HFF-Myc (cell line): Measurements from ENCODE around the gene LYRM2.

Source experiments
- DNase-seq: peaks from one replicate; pipeline ENCODE4 v3.0.0-alpha.2; 2011; ENCODE audit warnings: low read depth; ENCODE audit errors: extremely low read depth
- H3K4me3 ChIP-seq: replicated peaks from 2 replicates; pipeline ENCODE4 v1.5.1; 2011; ENCODE audit warnings: low read depth, mild to moderate bottlenecking, control low read depth, low read length
- TF ChIP-seq, protein P1 (sequence below): IDR thresholded peaks from 2 replicates; pipeline ENCODE4 v1.5.1; 2012; ENCODE audit warnings: mild to moderate bottlenecking, low read depth, low read length, control low read depth; ENCODE audit errors: missing control alignments

LYRM2 gene

GRCh38 chr6:89528866-89529265 is 109.7 kb downstream of the LYRM2 start:
- TF ChIP-seq, protein P1, sequence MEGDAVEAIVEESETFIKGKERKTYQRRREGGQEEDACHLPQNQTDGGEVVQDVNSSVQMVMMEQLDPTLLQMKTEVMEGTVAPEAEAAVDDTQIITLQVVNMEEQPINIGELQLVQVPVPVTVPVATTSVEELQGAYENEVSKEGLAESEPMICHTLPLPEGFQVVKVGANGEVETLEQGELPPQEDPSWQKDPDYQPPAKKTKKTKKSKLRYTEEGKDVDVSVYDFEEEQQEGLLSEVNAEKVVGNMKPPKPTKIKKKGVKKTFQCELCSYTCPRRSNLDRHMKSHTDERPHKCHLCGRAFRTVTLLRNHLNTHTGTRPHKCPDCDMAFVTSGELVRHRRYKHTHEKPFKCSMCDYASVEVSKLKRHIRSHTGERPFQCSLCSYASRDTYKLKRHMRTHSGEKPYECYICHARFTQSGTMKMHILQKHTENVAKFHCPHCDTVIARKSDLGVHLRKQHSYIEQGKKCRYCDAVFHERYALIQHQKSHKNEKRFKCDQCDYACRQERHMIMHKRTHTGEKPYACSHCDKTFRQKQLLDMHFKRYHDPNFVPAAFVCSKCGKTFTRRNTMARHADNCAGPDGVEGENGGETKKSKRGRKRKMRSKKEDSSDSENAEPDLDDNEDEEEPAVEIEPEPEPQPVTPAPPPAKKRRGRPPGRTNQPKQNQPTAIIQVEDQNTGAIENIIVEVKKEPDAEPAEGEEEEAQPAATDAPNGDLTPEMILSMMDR: no peak
- no peak overlapping the region for H3K4me3 ChIP-seq
- DNase-seq: no peak

DNA sequence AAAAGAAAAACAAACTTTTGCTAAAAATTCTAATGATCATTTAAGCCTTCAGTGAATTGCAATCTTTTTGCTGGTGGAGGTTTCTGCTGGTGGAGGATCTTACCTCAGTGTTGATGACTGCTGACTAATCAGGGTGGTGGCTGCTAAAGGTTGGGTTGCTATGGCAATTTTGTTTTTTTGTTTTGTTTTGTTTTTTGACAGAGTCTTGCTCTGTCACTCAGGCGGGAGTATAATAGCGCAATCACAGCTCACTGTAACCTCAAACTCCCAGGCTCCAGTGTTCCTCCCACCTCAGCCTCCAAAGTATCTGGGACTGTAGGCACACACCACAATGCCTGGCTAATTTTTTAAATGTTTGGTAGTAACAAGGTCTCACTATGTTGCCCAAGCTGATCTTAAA is 110.9 kb downstream of the LYRM2 start:
- DNase-seq: no peak
- TF ChIP-seq, protein P1: no peak
- H3K4me3 ChIP-seq: no peak overlapping the region

GRCh38 chr6:89526563-89526869 is 112.0 kb downstream of the LYRM2 start:
- no peak for DNase-seq
- no peak overlapping the region for H3K4me3 ChIP-seq
- TF ChIP-seq, protein P1: no peak

GRCh38 chr6:89525786-89526562 is 112.6 kb downstream of the LYRM2 start:
- DNase-seq: no peak
- TF ChIP-seq, protein P1: no peak
- no peak overlapping the region for H3K4me3 ChIP-seq

DNA sequence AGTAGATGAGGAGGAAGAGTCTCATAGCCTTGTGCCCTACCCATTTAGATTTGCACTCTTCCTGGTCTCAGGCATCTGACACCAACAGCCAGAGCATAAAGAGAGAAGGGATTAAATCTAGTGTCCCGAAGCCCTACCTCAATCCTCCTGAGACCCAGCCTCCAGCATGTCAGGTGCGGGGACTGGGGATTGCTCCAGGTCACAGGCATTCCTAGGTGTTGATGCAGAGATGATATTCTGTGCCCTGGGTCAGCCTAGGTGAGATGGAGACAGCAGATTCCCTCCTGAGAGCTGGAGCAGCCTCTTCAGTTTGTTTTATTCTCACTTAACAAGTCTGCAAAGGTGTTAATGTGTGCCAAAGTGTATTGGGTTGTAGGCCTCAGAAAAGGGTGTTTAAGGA is 115.8 kb downstream of the LYRM2 start:
- H3K4me3 ChIP-seq: no peak overlapping the region
- TF ChIP-seq, protein P1: no peak
- no peak for DNase-seq

DNA sequence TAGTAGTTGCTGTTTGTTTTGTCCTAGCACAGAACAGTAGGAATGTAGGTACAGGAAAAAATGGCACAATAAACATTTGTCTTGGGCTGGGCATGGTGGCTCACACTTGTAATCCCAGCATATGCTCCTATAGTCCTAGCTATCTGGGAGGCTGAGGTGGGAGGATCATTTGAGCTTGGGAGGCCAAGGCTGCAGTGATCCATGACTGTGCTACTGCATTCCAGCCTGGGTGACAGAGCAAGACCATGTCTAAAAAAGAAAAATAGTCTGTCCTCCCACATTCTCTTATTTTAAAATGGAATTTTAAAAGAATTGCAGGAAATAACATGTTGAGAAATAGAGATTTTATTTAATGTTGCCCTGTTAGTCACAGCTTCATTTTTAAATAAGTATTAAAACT is 117.8 kb downstream of the LYRM2 start:
- DNase-seq: no peak
- TF ChIP-seq, protein P1: no peak
- H3K4me3 ChIP-seq: no peak overlapping the region

DNA sequence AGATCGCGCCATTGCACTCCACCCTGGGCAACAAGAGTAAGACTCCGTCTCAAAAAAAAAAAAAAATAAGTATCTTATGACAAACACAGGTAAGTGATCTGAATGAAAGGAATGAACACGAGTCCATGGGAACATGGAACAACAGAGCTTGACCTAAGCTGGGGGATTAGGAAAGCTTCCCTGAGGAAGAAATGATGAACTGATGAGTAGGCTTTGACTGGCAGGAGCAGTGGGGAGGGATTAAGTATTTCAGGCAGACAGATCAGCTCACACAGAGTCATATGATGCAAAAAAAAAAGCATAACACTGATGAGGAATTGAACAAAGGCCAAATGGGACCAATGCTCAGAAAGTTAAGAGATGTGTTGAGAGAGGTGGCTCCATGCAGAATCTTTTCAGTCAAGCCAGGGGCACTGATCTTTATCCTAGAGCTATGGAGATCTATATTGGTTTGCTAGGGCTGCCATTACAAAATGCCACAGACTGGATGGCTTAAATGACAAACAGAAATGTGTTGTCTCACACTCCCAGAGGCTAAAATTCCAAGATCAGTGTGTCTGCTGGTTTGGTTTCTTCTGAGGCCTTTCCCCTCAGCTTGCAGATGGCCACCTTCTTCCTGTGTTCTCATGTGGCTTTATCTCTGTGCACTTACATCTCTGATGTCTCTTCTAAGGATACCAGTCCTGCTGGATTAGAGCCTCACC is 120.0 kb downstream of the LYRM2 start:
- no peak for DNase-seq
- TF ChIP-seq, protein P1: no peak
- no peak overlapping the region for H3K4me3 ChIP-seq
